ENCODE measurements around the gene GPR89A.

Gene GPR89A

DNA sequence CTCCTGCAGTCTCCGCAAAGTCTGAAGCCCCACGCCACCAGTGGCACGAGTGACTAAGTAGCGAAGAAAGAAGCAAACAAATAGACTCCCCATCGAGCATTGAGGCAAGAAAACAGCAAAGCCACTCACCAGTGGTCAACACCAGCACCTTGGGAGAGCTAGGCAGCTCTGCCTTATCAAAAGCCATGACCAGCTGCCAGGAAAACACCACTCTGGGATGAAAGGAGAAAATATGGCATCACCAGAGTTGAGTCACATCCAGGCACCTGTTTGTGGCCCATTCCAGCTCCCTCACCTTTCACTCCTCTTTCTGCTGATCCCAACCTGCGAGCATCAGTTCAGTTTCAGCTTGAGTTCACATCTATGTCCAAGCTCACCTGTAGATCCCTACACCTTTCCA lies 82.1 kb downstream of the GPR89A start:
- no peak for ATAC-seq
- no peak for TF ChIP-seq ISL1 (CRISPR knock-in tag; IDR thresholded peaks at IDR 0.05)
- TF ChIP-seq ZNF70 (CRISPR knock-in tag; IDR thresholded peaks at IDR 0.05) = no peak
- TF ChIP-seq BACH2 (CRISPR knock-in tag; IDR thresholded peaks at IDR 0.05; ENCODE audit: borderline replicate concordance) = no peak
- TF ChIP-seq, protein P1, sequence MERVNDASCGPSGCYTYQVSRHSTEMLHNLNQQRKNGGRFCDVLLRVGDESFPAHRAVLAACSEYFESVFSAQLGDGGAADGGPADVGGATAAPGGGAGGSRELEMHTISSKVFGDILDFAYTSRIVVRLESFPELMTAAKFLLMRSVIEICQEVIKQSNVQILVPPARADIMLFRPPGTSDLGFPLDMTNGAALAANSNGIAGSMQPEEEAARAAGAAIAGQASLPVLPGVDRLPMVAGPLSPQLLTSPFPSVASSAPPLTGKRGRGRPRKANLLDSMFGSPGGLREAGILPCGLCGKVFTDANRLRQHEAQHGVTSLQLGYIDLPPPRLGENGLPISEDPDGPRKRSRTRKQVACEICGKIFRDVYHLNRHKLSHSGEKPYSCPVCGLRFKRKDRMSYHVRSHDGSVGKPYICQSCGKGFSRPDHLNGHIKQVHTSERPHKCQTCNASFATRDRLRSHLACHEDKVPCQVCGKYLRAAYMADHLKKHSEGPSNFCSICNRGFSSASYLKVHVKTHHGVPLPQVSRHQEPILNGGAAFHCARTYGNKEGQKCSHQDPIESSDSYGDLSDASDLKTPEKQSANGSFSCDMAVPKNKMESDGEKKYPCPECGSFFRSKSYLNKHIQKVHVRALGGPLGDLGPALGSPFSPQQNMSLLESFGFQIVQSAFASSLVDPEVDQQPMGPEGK (CRISPR knock-in tag; IDR thresholded peaks at IDR 0.05; ENCODE audit: borderline replicate concordance) = no peak
- no peak for TF ChIP-seq ZNF565 (CRISPR knock-in tag; conservative IDR thresholded peaks at IDR 0.05; ENCODE audit: low read depth)
- TF ChIP-seq ZFP3 (CRISPR knock-in tag; IDR thresholded peaks at IDR 0.05) = no peak
- no peak for TF ChIP-seq OSR1 (CRISPR knock-in tag; IDR thresholded peaks at IDR 0.05)
- TF ChIP-seq ZNF8 (CRISPR knock-in tag; IDR thresholded peaks at IDR 0.05) = no peak
- TF ChIP-seq, protein P2, sequence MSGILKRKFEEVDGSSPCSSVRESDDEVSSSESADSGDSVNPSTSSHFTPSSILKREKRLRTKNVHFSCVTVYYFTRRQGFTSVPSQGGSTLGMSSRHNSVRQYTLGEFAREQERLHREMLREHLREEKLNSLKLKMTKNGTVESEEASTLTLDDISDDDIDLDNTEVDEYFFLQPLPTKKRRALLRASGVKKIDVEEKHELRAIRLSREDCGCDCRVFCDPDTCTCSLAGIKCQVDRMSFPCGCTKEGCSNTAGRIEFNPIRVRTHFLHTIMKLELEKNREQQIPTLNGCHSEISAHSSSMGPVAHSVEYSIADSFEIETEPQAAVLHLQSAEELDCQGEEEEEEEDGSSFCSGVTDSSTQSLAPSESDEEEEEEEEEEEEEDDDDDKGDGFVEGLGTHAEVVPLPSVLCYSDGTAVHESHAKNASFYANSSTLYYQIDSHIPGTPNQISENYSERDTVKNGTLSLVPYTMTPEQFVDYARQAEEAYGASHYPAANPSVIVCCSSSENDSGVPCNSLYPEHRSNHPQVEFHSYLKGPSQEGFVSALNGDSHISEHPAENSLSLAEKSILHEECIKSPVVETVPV (CRISPR knock-in tag; IDR thresholded peaks at IDR 0.05) = no peak

DNA sequence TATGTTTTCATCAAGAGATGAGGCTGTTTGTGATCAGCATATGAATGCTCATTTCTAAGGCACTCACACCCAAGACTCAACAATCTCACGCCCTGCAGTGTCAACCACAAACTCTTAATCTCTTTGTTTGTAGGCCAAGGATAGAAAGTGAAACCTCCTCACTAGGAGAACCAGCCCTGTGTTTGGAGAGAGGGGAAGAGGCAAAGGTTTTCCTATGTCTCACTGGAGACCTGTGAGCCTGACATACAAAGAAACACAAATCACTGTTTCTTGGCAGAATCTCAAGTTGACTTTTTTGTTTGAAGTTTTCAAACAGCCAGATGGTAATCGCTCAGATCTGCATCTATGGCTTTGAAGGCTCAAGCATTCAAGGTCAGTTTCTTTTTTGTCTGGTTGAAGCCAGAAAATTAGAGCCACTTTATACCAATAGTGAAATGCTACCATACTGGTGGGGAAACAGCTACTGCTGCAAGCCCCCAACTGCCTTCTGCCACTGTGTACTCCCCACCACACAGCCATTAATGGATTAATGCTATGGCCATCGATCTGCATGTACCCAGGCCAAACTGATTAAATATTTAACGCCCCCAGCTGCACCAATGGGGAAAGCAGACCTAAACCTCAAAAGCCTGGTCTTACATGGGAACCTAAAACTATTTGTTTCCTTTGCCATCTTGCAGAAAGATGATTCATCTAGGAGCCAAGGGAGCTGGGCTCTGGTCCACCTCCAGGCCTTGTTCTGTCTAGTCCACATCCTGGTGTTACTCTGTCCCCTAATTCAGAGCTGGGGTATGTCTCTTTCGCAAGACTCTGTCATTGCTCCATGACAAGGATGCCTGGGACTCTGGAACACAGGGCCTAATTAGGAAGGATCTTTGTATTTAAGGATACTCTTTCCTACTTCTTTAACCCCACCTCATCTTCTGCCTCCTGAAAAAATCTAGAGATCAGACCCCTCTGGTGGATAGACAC lies 83.1 kb downstream of the GPR89A start:
- peak; percentile 67 for ATAC-seq
- TF ChIP-seq TOX (CRISPR knock-in tag; IDR thresholded peaks at IDR 0.05; ENCODE audit: borderline replicate concordance) = no peak
- TF ChIP-seq PPARA (CRISPR knock-in tag; IDR thresholded peaks at IDR 0.05; ENCODE audit: borderline replicate concordance) = no peak
- no peak for TF ChIP-seq GLIS3 (CRISPR knock-in tag; IDR thresholded peaks at IDR 0.05)
- TF ChIP-seq BACH2 (CRISPR knock-in tag; IDR thresholded peaks at IDR 0.05; ENCODE audit: borderline replicate concordance) = no peak
- TF ChIP-seq, protein P3, sequence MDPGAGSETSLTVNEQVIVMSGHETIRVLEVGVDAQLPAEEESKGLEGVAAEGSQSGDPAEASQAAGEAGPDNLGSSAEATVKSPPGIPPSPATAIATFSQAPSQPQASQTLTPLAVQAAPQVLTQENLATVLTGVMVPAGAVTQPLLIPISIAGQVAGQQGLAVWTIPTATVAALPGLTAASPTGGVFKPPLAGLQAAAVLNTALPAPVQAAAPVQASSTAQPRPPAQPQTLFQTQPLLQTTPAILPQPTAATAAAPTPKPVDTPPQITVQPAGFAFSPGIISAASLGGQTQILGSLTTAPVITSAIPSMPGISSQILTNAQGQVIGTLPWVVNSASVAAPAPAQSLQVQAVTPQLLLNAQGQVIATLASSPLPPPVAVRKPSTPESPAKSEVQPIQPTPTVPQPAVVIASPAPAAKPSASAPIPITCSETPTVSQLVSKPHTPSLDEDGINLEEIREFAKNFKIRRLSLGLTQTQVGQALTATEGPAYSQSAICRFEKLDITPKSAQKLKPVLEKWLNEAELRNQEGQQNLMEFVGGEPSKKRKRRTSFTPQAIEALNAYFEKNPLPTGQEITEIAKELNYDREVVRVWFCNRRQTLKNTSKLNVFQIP (CRISPR knock-in tag; IDR thresholded peaks at IDR 0.05; ENCODE audit: borderline replicate concordance, low read depth) = no peak
- TF ChIP-seq, protein P2 (CRISPR knock-in tag; IDR thresholded peaks at IDR 0.05) = no peak

- no peak for ATAC-seq
- TF ChIP-seq BACH2 (CRISPR knock-in tag; IDR thresholded peaks at IDR 0.05; ENCODE audit: borderline replicate concordance) (no peak), PPARA (CRISPR knock-in tag; IDR thresholded peaks at IDR 0.05; ENCODE audit: borderline replicate concordance) (no peak), CSDC2 (CRISPR knock-in tag; IDR thresholded peaks at IDR 0.05) (no peak), ESRRG (CRISPR knock-in tag; IDR thresholded peaks at IDR 0.05) (no peak), GLIS3 (CRISPR knock-in tag; IDR thresholded peaks at IDR 0.05) (no peak), TOX (CRISPR knock-in tag; IDR thresholded peaks at IDR 0.05; ENCODE audit: borderline replicate concordance) (no peak), ZNF565 (CRISPR knock-in tag; conservative IDR thresholded peaks at IDR 0.05; ENCODE audit: low read depth) (no peak), ARNTL (CRISPR knock-in tag; IDR thresholded peaks at IDR 0.05; ENCODE audit: borderline replicate concordance, low read depth) (no peak), TCF4 (CRISPR knock-in tag; IDR thresholded peaks at IDR 0.05; ENCODE audit: borderline replicate concordance) (no peak), ZC3H10 (CRISPR knock-in tag; IDR thresholded peaks at IDR 0.05) (no peak), ZFP3 (CRISPR knock-in tag; IDR thresholded peaks at IDR 0.05) (no peak), OSR1 (CRISPR knock-in tag; IDR thresholded peaks at IDR 0.05) (no peak)
- TF ChIP-seq, protein P2 (CRISPR knock-in tag; IDR thresholded peaks at IDR 0.05) = no peak
- TF ChIP-seq, protein P3 (CRISPR knock-in tag; IDR thresholded peaks at IDR 0.05; ENCODE audit: borderline replicate concordance, low read depth) = no peak
- TF ChIP-seq, protein P1 (CRISPR knock-in tag; IDR thresholded peaks at IDR 0.05; ENCODE audit: borderline replicate concordance) = no peak
These were observed 85.1 kb downstream of the GPR89A start for GRCh38 chr1:145692785-145693443.

Data from SK-N-SH treated with all-trans-retinoic acid at 6 μM for 48 hours (cell line).